ENCODE measurements around the gene GNA12.

The GNA12 gene

GRCh38 chr7:2800931-2801688 lies 43.0 kb downstream of the GNA12 start:
- no peak for FAIRE-seq

GRCh38 chr7:2800220-2800930 lies 43.7 kb downstream of the GNA12 start:
- FAIRE-seq: no peak

DNA sequence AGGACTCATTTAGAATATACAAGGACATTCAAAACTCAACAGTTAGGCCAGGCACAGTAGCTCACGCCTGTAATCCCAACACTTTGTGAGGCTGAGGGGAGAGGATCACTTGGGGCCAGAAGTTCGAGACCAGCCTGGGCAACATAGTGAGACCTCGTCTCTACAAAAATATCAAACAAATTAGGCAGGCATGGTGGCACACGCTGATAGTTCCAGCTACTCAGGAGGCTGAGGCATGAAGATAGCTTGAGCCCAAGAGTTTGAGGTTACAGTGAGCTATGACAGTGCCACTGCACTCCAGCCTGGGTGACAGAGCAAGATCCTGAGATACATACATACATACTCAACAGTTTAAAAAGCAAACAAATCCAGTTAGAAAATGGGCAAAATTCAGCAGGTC lies 44.9 kb downstream of the GNA12 start:
- no peak for FAIRE-seq

GRCh38 chr7:2798669-2799068 lies 45.4 kb downstream of the GNA12 start:
- no peak for FAIRE-seq

DNA sequence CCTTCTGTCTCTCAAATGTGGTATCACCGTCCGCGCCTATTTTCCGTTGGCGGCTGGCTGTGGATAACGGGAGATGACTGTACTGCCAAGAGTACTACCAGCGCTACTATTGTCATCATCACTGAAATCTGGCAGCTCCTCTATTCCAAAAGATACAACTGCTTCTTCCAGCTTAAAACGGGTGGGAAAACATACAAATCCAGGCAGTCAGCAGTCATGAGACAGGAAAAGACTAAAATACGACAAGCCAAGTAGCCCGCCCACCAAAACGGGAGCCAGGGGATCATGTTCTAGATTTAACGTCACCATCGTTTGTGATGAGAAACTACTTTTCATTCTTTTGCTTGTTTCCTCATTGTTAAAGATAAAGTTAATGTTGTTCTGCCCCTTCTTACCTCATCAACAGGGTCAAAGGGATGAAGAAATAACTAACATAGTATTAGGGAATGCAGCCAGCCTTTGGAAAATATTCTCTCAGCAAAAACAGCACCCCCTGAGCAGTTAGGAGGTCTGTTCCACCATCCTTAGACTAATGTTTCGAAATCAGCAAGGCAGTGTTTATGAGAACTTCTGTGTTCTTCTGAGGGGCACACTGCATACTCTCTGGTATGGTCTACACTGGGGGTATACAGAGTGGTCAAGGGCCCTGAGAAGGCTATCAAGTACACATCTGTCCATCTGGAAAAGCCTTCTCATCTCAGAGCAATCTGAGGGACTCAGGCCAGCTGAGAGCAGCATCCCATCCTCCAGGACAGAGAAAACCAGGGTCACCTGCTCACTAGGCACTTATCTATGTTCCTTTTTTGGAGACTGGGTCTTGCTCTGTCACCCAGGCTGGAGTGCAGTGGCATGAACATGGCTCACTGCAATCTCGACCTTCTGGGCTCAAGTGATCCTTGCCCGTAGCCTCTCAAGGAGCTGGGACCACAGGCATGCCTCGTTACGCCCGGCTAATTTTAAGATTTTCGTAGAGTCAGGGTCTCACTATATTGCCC lies 47.5 kb downstream of the GNA12 start:
- no peak for FAIRE-seq

GRCh38 chr7:2795906-2796305 lies 48.2 kb downstream of the GNA12 start:
- no peak for FAIRE-seq

GRCh38 chr7:2794836-2795636 lies 49.1 kb downstream of the GNA12 start:
- FAIRE-seq: no peak

- FAIRE-seq: no peak
These were observed 51.1 kb downstream of the GNA12 start for GRCh38 chr7:2792856-2793487.

GRCh38 chr7:2792235-2792634 lies 51.9 kb downstream of the GNA12 start:
- no peak for FAIRE-seq

- no peak for FAIRE-seq
These were observed 52.7 kb downstream of the GNA12 start for GRCh38 chr7:2791390-2791789.

DNA sequence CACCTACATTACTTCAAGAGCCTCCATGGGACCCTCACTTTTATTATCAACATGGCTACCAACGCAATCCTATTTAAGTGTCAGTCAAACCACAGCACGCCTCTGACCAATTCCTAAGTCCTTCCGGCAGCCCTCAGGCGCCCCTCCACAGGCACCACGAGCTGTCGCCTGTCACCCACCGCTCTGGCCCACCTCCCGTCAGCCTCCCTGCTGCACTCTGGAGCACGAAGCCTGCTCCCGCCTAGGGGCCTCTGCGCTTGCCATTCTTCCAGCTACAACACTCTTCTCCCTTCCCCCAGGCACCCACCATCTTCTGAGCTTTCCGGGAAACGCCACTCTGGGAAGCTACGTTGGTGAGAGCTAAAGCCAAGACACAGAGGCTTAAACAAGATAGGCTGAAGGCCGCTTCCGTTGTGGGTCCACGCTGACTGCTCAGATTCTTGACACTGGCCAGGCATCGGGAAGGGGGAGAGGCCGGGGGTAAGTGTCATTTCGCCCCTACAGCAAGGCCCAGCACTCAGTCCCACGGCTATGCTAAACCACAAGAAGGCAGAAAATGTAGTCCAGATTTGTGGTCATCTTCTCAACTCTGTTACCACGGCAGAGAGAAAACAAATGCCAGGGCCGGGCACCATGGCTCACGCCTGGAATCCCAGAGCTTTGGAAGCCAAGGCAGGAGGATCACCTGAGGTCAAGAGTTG lies 56.7 kb downstream of the GNA12 start:
- FAIRE-seq: no peak

DNA sequence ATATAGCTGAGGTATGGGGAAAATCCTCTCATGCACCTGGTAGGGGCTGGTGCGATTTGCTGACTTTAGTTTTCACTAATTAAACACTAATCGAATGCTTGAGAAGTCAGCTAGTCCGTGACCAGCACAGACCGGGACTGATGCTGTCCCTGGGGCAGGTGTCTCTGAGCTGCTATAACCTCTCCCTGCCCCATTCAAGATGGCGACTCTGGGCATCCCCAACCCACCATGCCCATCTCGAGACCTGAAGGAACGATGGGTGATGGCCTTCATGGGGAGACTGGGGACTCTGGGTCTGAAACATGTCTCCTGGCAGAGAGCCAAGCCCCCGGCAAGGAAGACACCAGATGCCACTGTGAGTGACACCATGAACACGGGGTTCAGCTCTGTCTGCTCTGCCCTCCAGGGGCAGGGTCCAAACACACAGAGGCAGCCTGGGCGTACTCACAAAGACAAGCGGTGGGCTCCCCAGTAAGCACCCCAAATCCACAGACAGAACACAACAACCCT lies 57.4 kb downstream of the GNA12 start:
- no peak for FAIRE-seq

DNA sequence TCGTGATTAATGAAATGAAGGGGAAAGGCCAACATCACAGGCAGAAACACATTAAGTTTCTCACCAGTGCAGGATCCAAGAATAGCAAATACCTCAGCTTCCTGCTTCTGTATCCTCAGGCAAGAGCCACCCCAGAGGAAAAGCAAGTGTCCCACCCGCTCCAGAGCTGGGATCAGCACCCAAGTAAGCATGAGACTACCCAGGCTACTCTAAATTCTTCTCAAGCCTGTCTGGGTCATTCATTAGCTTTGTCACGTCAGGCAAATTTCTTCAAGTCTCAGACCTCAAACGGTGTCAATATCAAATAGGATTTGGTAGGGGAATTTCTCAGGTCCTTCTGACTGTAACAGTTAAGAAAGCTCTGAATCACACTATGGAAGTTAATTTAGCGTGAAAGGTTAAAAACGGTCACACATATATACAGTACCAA lies 59.0 kb downstream of the GNA12 start:
- FAIRE-seq: no peak

DNA sequence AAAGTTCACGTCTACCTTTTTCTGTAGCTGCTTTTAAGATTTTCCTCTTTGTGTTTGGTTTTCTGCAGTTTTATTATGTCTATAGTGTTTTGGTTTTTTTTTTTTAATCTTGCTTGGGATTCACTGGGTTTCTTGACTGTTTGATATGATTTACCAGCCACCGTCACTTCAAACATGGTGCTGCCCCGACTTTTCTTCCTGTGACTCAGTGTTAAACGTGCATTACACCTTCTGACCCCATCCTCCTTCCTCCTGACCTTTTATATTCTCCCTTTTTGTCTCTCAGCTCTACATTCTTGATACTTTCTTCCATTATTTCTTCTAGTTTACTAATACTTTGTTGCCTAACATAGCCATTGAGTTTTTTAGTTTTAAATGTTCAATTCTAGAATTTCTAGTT lies 61.5 kb downstream of the GNA12 start:
- FAIRE-seq: no peak

DNA sequence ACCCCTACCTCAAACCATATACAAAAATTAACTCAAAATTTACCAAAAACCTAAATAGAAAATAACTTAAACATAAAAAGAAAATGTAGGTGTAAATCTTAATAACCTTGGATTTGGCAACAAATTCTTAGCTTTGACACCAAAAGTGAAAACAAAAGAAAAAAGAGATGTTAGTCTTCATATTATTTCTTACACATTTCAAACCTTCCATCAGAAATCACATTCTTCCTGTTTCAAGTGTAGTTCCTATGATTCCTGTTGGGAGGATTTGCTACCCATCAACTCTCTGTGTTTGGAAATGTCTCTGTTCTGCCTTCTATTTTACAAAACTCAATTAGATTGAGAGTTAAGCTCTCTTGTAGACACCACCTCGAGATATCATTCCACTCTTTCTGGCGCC lies 62.0 kb downstream of the GNA12 start:
- no peak for FAIRE-seq

GRCh38 chr7:2781636-2782035 lies 62.5 kb downstream of the GNA12 start:
- no peak for FAIRE-seq

DNA sequence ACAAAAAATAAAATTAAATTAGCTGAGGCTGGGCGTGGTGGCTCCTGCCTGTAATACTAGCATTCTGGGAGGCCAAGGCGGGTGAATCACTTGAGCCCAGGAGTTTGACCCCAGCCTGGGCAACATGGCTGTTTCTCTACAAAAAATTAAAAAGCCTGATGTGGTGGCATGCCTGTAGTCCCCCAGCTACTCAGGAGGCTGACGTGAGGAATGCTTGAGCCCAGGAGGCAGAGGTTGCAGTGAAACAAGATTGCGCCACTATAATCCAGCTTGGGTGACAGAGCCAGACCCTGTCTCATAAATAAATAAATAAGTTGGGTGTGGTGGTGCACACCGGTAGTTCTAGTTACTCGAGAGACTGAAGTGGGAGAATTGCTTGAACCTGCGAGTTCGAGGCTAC lies 65.1 kb downstream of the GNA12 start:
- FAIRE-seq: no peak

DNA sequence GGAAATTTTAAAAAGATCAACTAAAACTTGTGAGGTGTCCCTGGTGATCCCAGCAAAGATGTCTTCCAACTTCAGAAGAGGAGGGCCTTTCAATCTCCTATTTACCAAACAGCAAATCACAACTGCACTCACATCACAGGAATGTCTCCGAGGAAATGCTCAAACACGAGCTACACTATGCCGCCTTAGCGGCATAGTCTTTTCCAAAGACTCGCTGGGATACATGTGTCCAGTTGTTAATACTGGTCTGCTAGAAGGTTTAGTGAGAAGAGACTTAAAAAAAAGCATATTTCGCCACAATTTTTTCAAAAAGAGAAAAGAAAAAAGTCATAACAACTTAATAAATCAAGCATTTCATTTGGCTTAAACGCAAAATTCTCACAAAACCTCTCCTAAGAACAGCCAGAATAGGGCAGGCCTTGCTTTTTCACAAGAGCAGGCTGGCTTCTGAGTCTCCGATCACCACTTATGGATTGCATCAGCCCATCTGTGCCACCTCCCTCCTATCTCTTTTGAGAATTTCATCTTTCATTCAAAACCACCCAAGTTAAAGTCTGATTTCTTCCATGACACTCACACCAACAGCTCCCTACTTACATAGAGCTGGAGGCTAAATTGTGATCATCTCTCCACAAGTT lies 66.1 kb downstream of the GNA12 start:
- no peak for FAIRE-seq

GRCh38 chr7:2776401-2776800 lies 67.7 kb downstream of the GNA12 start:
- no peak for FAIRE-seq

DNA sequence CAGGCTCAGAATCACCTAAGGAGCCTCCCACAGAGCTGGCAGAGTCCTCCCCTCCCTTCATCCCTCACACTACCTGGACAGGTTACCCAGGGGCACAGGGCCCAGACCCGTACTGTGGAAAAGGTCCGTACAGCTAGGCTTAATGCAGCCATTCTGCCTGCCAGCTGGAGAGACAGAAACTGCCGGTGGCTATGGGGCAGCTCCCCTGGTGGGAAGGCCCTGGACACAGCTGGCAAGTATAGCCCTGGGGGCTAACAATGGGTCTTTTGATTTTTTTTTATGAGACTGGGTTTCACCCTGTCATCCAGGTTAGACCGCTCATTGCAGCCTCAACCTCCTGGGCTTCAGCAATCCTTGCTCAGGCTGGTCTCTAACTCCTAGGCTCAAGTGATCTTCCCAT lies 68.3 kb downstream of the GNA12 start:
- FAIRE-seq: no peak

DNA sequence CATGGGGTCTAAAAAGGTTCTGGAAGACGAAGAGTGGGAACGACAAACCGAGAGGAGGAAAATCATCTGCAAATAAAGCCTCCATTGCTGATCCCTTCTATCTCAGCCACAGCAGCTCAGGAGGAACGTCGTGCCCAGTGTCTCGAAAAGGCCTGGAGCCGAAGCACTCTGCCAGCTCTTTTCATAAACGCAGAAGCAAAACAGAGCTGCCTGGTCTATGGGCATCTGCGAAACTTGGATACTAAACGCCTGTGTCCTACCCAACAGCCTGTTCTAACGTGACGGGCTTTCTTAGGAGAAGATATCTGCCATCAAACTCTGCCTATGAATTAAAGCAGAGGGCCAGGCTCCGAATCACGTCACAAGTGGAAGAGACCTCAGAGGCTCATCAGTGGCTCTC lies 68.7 kb downstream of the GNA12 start:
- no peak for FAIRE-seq
